HEK293 (cell line): ENCODE measurements around the gene CDK2.
A peak's percentile ranks its signal among the peaks of the same experiment; 100 is the strongest.

Experiments
- GLI2 ChIP-seq: fragments of 450-650 bp; formaldehyde crosslinking; IDR thresholded peaks from 2 replicates; pipeline ENCODE4; 2017; ENCODE audit warnings: missing biosample characterization, missing genetic modification characterization, low read depth, borderline replicate concordance
- GLIS2 ChIP-seq: fragments of 450-650 bp; formaldehyde crosslinking; IDR thresholded peaks from 2 replicates; pipeline ENCODE4 v1.5.1; 2016; ENCODE audit warnings: missing biosample characterization, missing genetic modification characterization
- KLF16 ChIP-seq: fragments of 450-650 bp; formaldehyde crosslinking; IDR thresholded peaks from 2 replicates; pipeline ENCODE4 v1.5.1; 2017; ENCODE audit warnings: missing biosample characterization, missing genetic modification characterization
- MYNN ChIP-seq: fragments of 450-650 bp; formaldehyde crosslinking; IDR thresholded peaks from 2 replicates; pipeline ENCODE4 v1.5.1; 2016; ENCODE audit warnings: missing biosample characterization, missing genetic modification characterization, borderline replicate concordance
- SP7 ChIP-seq: fragments of 450-650 bp; formaldehyde crosslinking; IDR thresholded peaks from 2 replicates; pipeline ENCODE4 v1.5.1; 2016; ENCODE audit warnings: missing biosample characterization, missing genetic modification characterization
- ZBTB17 ChIP-seq: fragments of 450-650 bp; formaldehyde crosslinking; IDR thresholded peaks from 2 replicates; pipeline ENCODE4 v1.5.1; 2016; ENCODE audit warnings: missing biosample characterization, missing genetic modification characterization
- ZFP69B ChIP-seq: fragments of 450-650 bp; formaldehyde crosslinking; IDR thresholded peaks from 2 replicates; pipeline ENCODE4 v1.5.1; 2016; ENCODE audit warnings: missing biosample characterization, missing genetic modification characterization
- ZNF19 ChIP-seq: fragments of 450-650 bp; formaldehyde crosslinking; IDR thresholded peaks from 2 replicates; pipeline ENCODE4; 2016; ENCODE audit warnings: missing biosample characterization, missing genetic modification characterization, low read depth
- ZNF37A ChIP-seq: fragments of 450-650 bp; IDR thresholded peaks from 2 replicates; pipeline ENCODE4 v1.5.1; 2018; ENCODE audit warnings: missing biosample characterization, missing genetic modification characterization
- ZNF404 ChIP-seq: fragments of 450-650 bp; formaldehyde crosslinking; IDR thresholded peaks from 2 replicates; pipeline ENCODE4 v1.5.1; 2017; ENCODE audit warnings: missing biosample characterization, missing genetic modification characterization
- ZNF529 ChIP-seq: fragments of 450-650 bp; formaldehyde crosslinking; IDR thresholded peaks from 2 replicates; pipeline ENCODE4 v1.5.1; 2017; ENCODE audit warnings: missing genetic modification characterization, missing biosample characterization; ENCODE audit not compliant: insufficient replicate concordance
- ZNF548 ChIP-seq: fragments of 450-650 bp; formaldehyde crosslinking; IDR thresholded peaks from 2 replicates; pipeline ENCODE4 v1.5.1; 2016; ENCODE audit warnings: missing biosample characterization, missing genetic modification characterization
- ZNF558 ChIP-seq: fragments of 450-650 bp; formaldehyde crosslinking; IDR thresholded peaks from 2 replicates; pipeline ENCODE4 v1.5.1; 2016; ENCODE audit warnings: missing biosample characterization, missing genetic modification characterization
- ZNF561 ChIP-seq: fragments of 450-650 bp; IDR thresholded peaks from 2 replicates; pipeline ENCODE4 v1.5.1; 2018; ENCODE audit warnings: missing biosample characterization, missing genetic modification characterization, borderline replicate concordance
- ZNF571 ChIP-seq: fragments of 450-650 bp; formaldehyde crosslinking; IDR thresholded peaks from 2 replicates; pipeline ENCODE4 v1.5.0; 2017; ENCODE audit warnings: missing biosample characterization, missing genetic modification characterization
- ZNF629 ChIP-seq: fragments of 450-650 bp; formaldehyde crosslinking; IDR thresholded peaks from 2 replicates; pipeline ENCODE4 v1.5.1; 2017; ENCODE audit warnings: missing biosample characterization, missing genetic modification characterization
- ZNF670 ChIP-seq: fragments of 450-650 bp; formaldehyde crosslinking; IDR thresholded peaks from 2 replicates; pipeline ENCODE4 v1.5.1; 2016; ENCODE audit warnings: missing biosample characterization, missing genetic modification characterization, low read depth
- ZNF791 ChIP-seq: fragments of 450-650 bp; formaldehyde crosslinking; IDR thresholded peaks from 2 replicates; pipeline ENCODE4 v1.5.1; 2016; ENCODE audit warnings: missing biosample characterization, missing genetic modification characterization
- ZNF837 ChIP-seq: fragments of 450-650 bp; formaldehyde crosslinking; IDR thresholded peaks from 2 replicates; pipeline ENCODE4 v1.5.1; 2016; ENCODE audit warnings: missing biosample characterization, missing genetic modification characterization
- ZSCAN16 ChIP-seq: fragments of 450-650 bp; formaldehyde crosslinking; IDR thresholded peaks from 2 replicates; pipeline ENCODE4 v1.5.1; 2016; ENCODE audit warnings: missing biosample characterization, missing genetic modification characterization
- TF ChIP-seq, protein P1 (sequence below): fragments of 450-650 bp; formaldehyde crosslinking; IDR thresholded peaks from 2 replicates; pipeline ENCODE4 v1.5.1; 2016; ENCODE audit warnings: missing biosample characterization, missing genetic modification characterization
- TF ChIP-seq, protein P2 (sequence below): fragments of 450-650 bp; formaldehyde crosslinking; IDR thresholded peaks from 2 replicates; pipeline ENCODE4 v1.5.1; 2016; ENCODE audit warnings: missing biosample characterization, missing genetic modification characterization
- TF ChIP-seq, protein P3 (sequence below): fragments of 450-650 bp; formaldehyde crosslinking; IDR thresholded peaks from 2 replicates; pipeline ENCODE4 v1.5.1; 2016; ENCODE audit warnings: missing biosample characterization, missing genetic modification characterization
- TF ChIP-seq, protein P4 (sequence below): fragments of 450-650 bp; formaldehyde crosslinking; IDR thresholded peaks from 2 replicates; pipeline ENCODE4 v1.5.1; 2016; ENCODE audit warnings: missing biosample characterization, missing genetic modification characterization
- TF ChIP-seq, protein P5 (sequence below): fragments of 450-650 bp; formaldehyde crosslinking; IDR thresholded peaks from 2 replicates; pipeline ENCODE4; 2016; ENCODE audit warnings: missing biosample characterization, missing genetic modification characterization
- TF ChIP-seq, protein P6 (sequence below): fragments of 450-650 bp; formaldehyde crosslinking; IDR thresholded peaks from 2 replicates; pipeline ENCODE4 v1.5.1; 2016; ENCODE audit warnings: missing biosample characterization, missing genetic modification characterization
- TF ChIP-seq, protein P7 (sequence below): fragments of 450-650 bp; formaldehyde crosslinking; IDR thresholded peaks from 2 replicates; pipeline ENCODE4 v1.5.1; 2016; ENCODE audit warnings: missing biosample characterization, missing genetic modification characterization

Gene CDK2

DNA sequence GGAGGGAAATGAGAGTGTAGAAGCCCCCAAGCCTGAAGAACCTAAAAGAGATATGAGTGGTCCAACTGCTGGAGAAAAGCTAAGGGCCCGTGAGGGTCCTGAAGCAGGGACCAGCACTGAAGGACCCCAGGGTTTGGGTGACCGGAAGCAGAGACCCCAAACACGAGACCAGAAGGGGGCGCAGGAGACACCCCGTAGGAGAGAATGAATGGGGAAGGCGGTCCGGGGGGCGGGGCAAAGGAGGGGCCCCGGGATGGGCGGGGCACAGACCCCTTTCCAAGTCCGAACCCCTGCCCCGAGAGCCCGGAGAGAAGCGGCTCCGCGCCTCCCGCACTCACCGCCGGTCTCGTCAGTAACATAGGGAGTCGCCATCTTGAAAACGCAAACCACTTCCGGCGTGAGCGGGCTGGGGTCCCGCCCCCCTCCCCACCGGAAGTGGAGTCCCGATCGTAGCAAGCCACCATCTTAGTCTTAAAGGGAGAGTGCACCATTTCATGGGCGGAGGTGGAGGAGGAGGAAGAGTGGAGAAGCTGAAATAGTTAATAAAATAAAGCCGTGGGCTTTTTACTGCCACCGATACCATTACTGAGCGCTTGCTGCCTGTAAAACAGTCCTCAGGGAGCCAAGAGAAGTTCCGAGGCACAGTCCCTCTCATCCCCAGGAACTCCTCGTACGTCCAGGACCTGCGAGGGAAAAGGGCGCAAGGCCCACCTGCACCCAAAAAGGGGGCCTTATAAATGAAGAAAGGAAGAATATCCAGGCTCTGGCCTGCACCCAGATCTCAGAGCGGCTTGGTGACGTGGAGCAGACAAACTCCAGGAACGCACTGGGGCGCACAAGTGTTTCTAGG lies 39.7 kb upstream of the CDK2 start (continued):
- TF ChIP-seq MYNN (tag by site-specific recombination) (no peak), GLIS2 (tag by site-specific recombination) (peak; percentile 85), ZNF37A (tag by site-specific recombination) (no peak), ZSCAN16 (no peak), ZNF19 (tag by site-specific recombination) (no peak), ZBTB17 (tag by site-specific recombination) (peak; percentile 51; the same call in 1 of the 2 replicates), GLI2 (no peak), ZFP69B (tag by site-specific recombination) (peak; percentile 47; the same call in 1 of the 2 replicates), ZNF571 (tag by site-specific recombination) (no peak), ZNF670 (no peak), ZNF561 (tag by site-specific recombination) (peak; percentile 47), ZNF404 (tag by site-specific recombination) (no peak), ZNF529 (tag by site-specific recombination) (no peak), ZNF629 (peak; percentile 66), SP7 (tag by site-specific recombination) (peak; percentile 70), ZNF791 (no peak), ZNF558 (tag by site-specific recombination) (peak; percentile 42; the same call in 1 of the 2 replicates), KLF16 (tag by site-specific recombination) (peak; percentile 71), ZNF548 (tag by site-specific recombination) (no peak), ZNF837 (tag by site-specific recombination) (no peak)
- TF ChIP-seq, protein P1, sequence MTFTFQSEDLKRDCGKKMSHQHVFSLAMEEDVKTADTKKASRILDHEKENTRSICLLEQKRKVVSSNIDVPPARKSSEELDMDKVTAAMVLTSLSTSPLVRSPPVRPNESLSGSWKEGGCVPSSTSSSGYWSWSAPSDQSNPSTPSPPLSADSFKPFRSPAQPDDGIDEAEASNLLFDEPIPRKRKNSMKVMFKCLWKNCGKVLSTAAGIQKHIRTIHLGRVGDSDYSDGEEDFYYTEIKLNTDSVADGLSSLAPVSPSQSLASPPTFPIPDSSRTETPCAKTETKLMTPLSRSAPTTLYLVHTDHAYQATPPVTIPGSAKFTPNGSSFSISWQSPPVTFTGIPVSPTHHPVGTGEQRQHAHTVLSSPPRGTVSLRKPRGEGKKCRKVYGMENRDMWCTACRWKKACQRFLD (tag by site-specific recombination) = no peak
- TF ChIP-seq, protein P2, sequence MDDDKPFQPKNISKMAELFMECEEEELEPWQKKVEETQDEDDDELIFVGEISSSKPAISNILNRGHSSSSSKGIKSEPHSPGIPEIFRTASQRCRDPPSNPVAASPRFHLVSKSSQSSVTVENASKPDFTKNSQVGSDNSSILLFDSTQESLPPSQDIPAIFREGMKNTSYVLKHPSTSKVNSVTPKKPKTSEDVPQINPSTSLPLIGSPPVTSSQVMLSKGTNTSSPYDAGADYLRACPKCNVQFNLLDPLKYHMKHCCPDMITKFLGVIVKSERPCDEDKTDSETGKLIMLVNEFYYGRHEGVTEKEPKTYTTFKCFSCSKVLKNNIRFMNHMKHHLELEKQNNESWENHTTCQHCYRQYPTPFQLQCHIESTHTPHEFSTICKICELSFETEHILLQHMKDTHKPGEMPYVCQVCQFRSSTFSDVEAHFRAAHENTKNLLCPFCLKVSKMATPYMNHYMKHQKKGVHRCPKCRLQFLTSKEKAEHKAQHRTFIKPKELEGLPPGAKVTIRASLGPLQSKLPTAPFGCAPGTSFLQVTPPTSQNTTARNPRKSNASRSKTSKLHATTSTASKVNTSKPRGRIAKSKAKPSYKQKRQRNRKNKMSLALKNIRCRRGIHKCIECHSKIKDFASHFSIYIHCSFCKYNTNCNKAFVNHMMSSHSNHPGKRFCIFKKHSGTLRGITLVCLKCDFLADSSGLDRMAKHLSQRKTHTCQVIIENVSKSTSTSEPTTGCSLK (tag by site-specific recombination) = no peak
- TF ChIP-seq, protein P3, sequence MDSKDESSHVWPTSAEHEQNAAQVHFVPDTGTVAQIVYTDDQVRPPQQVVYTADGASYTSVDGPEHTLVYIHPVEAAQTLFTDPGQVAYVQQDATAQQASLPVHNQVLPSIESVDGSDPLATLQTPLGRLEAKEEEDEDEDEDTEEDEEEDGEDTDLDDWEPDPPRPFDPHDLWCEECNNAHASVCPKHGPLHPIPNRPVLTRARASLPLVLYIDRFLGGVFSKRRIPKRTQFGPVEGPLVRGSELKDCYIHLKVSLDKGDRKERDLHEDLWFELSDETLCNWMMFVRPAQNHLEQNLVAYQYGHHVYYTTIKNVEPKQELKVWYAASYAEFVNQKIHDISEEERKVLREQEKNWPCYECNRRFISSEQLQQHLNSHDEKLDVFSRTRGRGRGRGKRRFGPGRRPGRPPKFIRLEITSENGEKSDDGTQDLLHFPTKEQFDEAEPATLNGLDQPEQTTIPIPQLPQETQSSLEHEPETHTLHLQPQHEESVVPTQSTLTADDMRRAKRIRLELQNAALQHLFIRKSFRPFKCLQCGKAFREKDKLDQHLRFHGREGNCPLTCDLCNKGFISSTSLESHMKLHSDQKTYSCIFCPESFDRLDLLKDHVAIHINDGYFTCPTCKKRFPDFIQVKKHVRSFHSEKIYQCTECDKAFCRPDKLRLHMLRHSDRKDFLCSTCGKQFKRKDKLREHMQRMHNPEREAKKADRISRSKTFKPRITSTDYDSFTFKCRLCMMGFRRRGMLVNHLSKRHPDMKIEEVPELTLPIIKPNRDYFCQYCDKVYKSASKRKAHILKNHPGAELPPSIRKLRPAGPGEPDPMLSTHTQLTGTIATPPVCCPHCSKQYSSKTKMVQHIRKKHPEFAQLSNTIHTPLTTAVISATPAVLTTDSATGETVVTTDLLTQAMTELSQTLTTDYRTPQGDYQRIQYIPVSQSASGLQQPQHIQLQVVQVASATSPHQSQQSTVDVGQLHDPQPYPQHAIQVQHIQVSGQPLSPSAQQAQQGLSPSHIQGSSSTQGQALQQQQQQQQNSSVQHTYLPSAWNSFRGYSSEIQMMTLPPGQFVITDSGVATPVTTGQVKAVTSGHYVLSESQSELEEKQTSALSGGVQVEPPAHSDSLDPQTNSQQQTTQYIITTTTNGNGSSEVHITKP (tag by site-specific recombination) = peak; percentile 95
- TF ChIP-seq, protein P4, sequence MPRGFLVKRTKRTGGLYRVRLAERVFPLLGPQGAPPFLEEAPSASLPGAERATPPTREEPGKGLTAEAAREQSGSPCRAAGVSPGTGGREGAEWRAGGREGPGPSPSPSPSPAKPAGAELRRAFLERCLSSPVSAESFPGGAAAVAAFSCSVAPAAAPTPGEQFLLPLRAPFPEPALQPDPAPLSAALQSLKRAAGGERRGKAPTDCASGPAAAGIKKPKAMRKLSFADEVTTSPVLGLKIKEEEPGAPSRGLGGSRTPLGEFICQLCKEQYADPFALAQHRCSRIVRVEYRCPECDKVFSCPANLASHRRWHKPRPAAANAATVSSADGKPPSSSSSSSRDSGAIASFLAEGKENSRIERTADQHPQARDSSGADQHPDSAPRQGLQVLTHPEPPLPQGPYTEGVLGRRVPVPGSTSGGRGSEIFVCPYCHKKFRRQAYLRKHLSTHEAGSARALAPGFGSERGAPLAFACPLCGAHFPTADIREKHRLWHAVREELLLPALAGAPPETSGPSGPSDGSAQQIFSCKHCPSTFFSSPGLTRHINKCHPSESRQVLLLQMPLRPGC = no peak
- TF ChIP-seq, protein P5, sequence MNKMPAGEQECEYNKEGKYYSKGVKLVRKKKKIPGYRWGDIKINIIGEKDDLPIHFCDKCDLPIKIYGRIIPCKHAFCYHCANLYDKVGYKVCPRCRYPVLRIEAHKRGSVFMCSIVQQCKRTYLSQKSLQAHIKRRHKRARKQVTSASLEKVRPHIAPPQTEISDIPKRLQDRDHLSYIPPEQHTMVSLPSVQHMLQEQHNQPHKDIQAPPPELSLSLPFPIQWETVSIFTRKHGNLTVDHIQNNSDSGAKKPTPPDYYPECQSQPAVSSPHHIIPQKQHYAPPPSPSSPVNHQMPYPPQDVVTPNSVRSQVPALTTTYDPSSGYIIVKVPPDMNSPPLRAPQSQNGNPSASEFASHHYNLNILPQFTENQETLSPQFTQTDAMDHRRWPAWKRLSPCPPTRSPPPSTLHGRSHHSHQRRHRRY = no peak
- TF ChIP-seq, protein P6, sequence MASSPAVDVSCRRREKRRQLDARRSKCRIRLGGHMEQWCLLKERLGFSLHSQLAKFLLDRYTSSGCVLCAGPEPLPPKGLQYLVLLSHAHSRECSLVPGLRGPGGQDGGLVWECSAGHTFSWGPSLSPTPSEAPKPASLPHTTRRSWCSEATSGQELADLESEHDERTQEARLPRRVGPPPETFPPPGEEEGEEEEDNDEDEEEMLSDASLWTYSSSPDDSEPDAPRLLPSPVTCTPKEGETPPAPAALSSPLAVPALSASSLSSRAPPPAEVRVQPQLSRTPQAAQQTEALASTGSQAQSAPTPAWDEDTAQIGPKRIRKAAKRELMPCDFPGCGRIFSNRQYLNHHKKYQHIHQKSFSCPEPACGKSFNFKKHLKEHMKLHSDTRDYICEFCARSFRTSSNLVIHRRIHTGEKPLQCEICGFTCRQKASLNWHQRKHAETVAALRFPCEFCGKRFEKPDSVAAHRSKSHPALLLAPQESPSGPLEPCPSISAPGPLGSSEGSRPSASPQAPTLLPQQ (tag by site-specific recombination) = no peak; the same call in 1 of the 2 replicates
- TF ChIP-seq, protein P7, sequence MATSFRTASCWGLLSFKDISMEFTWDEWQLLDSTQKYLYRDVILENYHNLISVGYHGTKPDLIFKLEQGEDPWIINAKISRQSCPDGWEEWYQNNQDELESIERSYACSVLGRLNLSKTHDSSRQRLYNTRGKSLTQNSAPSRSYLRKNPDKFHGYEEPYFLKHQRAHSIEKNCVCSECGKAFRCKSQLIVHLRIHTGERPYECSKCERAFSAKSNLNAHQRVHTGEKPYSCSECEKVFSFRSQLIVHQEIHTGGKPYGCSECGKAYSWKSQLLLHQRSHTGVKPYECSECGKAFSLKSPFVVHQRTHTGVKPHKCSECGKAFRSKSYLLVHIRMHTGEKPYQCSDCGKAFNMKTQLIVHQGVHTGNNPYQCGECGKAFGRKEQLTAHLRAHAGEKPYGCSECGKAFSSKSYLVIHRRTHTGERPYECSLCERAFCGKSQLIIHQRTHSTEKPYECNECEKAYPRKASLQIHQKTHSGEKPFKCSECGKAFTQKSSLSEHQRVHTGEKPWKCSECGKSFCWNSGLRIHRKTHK (tag by site-specific recombination) = no peak
